PC-3 (cell line): ENCODE measurements around the gene DUSP18.

ENCODE experiments used
- EZH2 ChIP-seq: fragments of 300-600 bp; sonication (generic); IDR thresholded peaks from one replicate; pipeline ENCODE4 v1.6.1; 2017; ENCODE audit warnings: antibody characterized with exemption, mild to moderate bottlenecking, low read length; ENCODE audit not compliant: unreplicated experiment
- EZH2phosphoT487 ChIP-seq: fragments of 300-600 bp; sonication (generic); IDR thresholded peaks from 2 replicates; pipeline ENCODE4 v1.6.1; 2018; ENCODE audit warnings: mild to moderate bottlenecking, antibody characterized with exemption, low read length, borderline replicate concordance
- TF ChIP-seq, protein P1 (sequence below): fragments of 300-600 bp; sonication (generic); conservative IDR thresholded peaks from 2 replicates; pipeline ENCODE4 v1.5.1; 2017; ENCODE audit warnings: antibody characterized with exemption, low read depth, mild to moderate bottlenecking, low read length

DNA sequence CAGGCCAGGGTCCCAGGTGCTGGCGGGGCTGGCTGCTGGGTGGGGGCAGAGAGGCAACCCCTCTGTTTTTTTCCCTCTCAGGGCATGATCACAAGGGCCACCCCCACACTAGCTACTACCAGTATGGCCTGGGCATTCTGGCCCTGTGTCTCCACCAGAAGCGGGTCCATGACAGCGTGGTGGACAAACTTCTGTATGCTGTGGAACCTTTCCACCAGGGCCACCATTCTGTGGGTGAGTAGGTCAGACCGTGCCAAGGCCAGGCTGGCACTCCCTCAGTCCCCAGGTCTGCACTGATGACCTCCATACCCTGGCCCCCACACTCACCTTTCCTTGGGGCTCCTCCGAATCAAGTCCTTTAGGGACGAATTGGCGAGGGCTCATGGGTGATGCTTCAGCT is 53.4 kb downstream of the DUSP18 start:
- TF ChIP-seq EZH2 (no peak), EZH2phosphoT487 (no peak)
- TF ChIP-seq, protein P1, sequence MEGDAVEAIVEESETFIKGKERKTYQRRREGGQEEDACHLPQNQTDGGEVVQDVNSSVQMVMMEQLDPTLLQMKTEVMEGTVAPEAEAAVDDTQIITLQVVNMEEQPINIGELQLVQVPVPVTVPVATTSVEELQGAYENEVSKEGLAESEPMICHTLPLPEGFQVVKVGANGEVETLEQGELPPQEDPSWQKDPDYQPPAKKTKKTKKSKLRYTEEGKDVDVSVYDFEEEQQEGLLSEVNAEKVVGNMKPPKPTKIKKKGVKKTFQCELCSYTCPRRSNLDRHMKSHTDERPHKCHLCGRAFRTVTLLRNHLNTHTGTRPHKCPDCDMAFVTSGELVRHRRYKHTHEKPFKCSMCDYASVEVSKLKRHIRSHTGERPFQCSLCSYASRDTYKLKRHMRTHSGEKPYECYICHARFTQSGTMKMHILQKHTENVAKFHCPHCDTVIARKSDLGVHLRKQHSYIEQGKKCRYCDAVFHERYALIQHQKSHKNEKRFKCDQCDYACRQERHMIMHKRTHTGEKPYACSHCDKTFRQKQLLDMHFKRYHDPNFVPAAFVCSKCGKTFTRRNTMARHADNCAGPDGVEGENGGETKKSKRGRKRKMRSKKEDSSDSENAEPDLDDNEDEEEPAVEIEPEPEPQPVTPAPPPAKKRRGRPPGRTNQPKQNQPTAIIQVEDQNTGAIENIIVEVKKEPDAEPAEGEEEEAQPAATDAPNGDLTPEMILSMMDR, result no peak
